Adipocyte (in vitro differentiated cells): ENCODE measurements around the gene RNASEH2A.

Source experiments
- DNase-seq: peaks from one replicate; pipeline ENCODE4 v3.0.0-alpha.2; 2015; ENCODE audit warnings: low read depth
- H3K27me3 ChIP-seq: replicated peaks from 2 replicates; pipeline ENCODE4 v1.7.0; 2013; ENCODE audit warnings: mild to moderate bottlenecking, low read length, moderate library complexity; ENCODE audit not compliant: control insufficient read depth, insufficient read depth
- H3K36me3 ChIP-seq: 2 replicates; pipeline ENCODE4 v1.7.0; 2013; ENCODE audit warnings: low read length, mild to moderate bottlenecking, moderate library complexity; ENCODE audit not compliant: control insufficient read depth, insufficient read depth, severe bottlenecking
- H3K4me1 ChIP-seq: 2 replicates; pipeline ENCODE4 v1.7.0; 2013; ENCODE audit warnings: mild to moderate bottlenecking, low read length, moderate library complexity; ENCODE audit not compliant: control insufficient read depth, insufficient read depth
- H3K4me3 ChIP-seq: 2 replicates; pipeline ENCODE4 v1.7.0; 2013; ENCODE audit warnings: mild to moderate bottlenecking, low read length, moderate library complexity
- H3K9ac ChIP-seq: 2 replicates; pipeline ENCODE4 v1.7.0; 2013; ENCODE audit warnings: mild to moderate bottlenecking, low read length, moderate library complexity
- H3K9me3 ChIP-seq: 2 replicates; pipeline ENCODE4 v1.7.0; 2013; ENCODE audit warnings: mild to moderate bottlenecking, low read length, moderate library complexity; ENCODE audit not compliant: control insufficient read depth

The RNASEH2A gene

GRCh38 chr19:12858041-12858928, 51.9 kb downstream of the RNASEH2A start:
- Histone ChIP-seq H3K27me3 (peaks cover 10% of the 10 kb centered on the region), H3K4me1 (no peaks in the 10 kb centered on the region), H3K4me3 (no peak overlapping the region), H3K9ac (no peak overlapping the region), H3K36me3 (no peaks in the 10 kb centered on the region), H3K9me3 (peaks cover 14% of the 10 kb centered on the region)
- no peak for DNase-seq

GRCh38 chr19:12859546-12859945, 53.2 kb downstream of the RNASEH2A start:
- Histone ChIP-seq H3K27me3 (peaks cover 14% of the 10 kb centered on the region), H3K4me3 (no peak overlapping the region), H3K36me3 (no peaks in the 10 kb centered on the region), H3K9me3 (peaks cover 14% of the 10 kb centered on the region), H3K4me1 (no peaks in the 10 kb centered on the region), H3K9ac (no peak overlapping the region)
- no peak for DNase-seq
